HG03571 (cell line): ENCODE measurements around the gene KCNC1.

Experiments used
- ATAC-seq: cut with Tn5 transposase; IDR thresholded peaks from one replicate; pipeline ENCODE4 v1.9.1; 2021; ENCODE audit not compliant: unreplicated experiment

Gene KCNC1

DNA sequence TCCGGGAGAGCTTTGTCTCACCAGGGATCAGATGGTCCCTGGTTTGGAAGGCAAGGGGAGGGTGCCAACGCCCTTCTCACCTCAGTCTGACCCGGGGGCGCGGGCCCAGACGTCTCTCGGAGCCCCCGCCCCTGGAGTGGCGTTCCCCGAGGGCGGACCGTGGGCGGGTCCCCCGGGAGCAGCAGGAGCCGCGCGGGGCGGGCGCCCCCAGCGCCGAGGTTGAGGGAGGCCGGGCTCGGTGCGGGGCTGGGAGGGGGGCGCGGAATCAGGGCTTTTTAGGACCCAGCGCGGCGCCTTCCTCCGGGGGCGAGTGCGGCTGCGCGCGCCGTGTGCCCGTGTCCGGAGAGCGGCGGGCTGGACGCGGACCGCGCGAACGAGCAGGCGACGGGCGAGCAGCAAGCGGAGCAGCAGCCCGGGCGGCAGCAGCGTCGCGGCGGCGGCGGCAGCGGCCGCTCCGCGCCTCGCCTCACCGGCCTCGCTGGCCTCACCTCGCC is at the start of gene KCNC1:
TSS of gene KCNC1 (plus strand) at position 364 of the 494 bp plus-strand sequence. CDS start 1,222 bp downstream, outside the sequence.
- ATAC-seq: no peak

DNA sequence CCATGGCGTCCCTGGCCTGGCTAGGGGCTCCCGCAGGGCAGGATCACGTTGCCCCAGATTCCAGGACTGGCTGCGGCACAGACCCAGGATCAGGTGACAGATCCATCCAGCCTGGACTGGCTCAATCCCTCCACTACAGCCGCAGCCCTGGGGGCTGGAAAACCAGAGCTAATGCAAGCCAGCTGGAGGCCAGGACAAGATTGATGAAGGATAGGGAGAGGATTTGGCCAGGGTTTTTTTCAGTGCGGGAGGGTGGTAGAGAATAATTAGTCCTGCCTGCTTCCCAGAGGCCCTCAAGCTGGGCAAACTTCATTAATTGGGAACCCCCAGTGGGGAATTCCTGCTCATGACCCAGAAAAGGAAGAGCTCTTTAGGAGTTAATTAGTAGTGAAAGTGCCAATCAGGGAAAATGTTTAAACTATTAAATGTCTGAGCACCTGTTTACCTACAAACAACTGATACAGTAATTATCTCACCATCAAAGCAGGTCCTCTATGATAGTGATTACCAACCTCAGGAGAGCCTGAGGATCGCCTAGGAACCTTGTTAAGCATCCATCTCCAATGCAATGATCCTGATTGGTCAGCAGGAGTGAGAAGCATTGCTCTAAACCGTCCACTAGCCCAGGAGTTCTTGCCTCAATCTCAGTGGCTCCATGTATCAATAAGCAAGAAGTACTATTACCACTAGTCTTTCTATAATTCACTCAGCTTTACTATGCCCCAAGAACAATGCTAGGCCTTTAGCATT is 48.2 kb upstream of the KCNC1 start:
- no peak for ATAC-seq

GRCh38 chr11:17687946-17688670 is 46.5 kb upstream of the KCNC1 start:
- no peak for ATAC-seq

GRCh38 chr11:17691550-17691949 is 43.0 kb upstream of the KCNC1 start:
- ATAC-seq: no peak

GRCh38 chr11:17691976-17692375 is 42.6 kb upstream of the KCNC1 start:
- ATAC-seq: no peak

DNA sequence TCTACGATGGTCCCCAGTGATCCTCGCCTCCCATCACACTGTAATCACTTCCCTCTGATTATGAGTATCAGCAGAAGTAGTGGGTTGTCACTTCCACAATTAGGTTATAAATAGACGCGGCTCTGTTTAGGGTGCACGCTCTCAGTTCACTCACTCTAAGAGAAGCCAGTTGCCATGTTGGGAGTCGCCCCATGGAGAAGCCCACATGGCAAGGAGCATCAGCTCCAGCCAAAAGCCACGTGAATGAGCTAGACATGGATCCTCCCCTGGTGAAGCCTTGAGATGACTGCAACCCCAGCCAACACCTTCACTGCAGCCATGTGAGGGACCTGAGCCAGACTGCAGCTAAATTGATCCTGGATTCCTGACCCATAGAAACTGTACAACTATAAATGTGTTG is 41.6 kb upstream of the KCNC1 start:
- no peak for ATAC-seq

DNA sequence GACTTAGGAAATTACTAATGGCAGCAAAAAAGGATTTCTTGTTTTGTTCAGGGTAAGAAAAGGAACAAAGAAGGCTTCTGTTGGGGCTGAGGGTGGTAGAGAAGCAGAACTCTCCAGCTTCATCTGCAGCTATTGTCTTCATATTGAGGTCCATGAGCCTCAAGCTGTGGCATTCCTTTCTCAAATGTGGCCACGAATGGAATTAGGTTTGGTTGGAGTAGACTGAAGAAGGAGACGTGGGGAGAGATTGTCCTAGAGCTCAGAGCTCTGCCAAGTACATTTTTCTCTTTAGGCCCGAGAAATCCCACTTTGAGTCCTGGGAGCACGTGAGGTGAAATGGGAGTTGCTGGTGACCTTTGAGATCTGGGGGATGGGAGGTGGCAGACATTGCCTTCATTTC is 41.0 kb upstream of the KCNC1 start:
- ATAC-seq: no peak

DNA sequence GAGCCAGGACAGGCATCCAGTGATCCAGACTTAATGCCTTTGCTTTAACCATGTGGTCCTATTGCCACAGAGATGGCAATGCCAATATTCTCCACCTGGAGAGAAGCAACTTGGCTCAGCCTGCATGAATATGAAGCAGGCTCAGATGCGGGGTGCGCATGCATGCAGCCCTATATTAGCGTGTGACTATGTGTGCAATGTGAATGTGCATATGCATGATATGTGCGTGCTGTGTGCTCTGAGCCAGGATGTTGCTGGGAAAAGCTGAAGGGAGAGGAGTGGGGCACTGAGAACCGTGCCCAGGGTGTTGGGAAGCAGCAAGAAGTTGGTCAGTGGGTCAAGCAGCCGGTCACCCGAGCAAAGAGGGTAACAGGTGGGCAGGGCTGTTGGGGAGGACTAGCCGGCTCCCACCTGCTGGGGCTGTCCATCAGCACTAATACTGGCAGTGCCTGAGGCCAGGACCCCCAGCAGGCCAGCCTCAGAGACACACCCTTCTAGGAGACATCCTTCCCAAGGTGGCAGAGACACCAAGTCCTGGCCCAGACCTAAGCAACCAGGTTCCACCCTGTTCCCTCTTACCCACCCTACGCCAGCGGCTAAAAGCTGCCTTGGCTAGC is 40.0 kb upstream of the KCNC1 start:
- ATAC-seq: no peak

GRCh38 chr11:17695454-17696441 is 38.8 kb upstream of the KCNC1 start:
- ATAC-seq: no peak

GRCh38 chr11:17696741-17697140 is 37.8 kb upstream of the KCNC1 start:
- no peak for ATAC-seq

- no peak for ATAC-seq
Measured at GRCh38 chr11:17697175-17697949, 37.2 kb upstream of the KCNC1 start.

DNA sequence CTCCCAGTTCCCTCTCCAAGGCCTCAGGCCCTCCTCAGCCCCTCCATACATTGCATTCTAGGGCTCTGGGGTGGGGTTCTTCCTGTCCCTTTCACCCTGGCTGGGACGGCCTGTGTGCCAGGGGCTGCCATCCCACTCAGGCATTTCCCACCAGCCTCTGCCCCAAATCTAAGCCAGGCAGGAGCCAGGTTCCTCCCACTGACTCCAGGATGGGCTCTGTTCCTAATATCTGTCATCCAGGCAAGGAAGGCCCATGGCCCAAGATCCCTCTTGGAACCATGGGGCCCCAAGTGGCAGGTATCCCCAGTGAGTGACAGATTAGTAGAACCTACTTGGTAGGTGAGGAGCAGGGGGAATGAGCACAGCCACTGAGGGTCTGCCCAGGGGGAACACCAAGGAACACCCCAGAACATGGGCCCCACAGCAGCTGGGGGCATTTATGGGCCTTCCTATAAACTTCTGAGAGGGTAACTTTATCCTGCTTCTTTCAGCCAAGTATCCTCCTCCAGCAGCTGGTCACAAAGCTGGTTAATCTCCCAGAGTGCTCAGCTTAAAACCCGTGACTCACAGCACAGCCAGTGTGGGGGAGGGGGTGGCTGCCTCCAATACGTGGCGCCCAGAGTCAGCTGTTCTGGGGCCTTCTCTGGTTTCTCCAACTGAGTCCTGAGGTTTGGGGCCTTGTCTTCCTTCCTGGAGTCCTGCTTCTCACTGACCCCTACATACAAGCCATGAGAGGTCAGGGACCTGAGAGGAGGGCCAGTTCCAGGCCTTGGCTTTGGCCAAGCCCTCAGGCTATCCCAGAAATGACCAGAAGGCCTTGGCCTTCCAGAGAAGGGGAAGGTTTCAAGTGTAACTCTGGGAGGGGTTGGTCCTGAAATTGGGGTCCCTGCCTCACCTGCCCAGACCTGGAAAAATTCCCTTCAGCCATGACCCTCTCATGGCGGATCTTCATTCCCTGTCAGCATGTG is 35.1 kb upstream of the KCNC1 start:
- ATAC-seq: no peak

GRCh38 chr11:17700991-17701390 is 33.6 kb upstream of the KCNC1 start:
- ATAC-seq: no peak

- no peak for ATAC-seq
Measured at GRCh38 chr11:17702876-17703275, 31.7 kb upstream of the KCNC1 start.

- no peak for ATAC-seq
Measured at GRCh38 chr11:17703951-17704350, 30.6 kb upstream of the KCNC1 start.

- no peak for ATAC-seq
Measured at GRCh38 chr11:17707830-17708229, 26.8 kb upstream of the KCNC1 start.

DNA sequence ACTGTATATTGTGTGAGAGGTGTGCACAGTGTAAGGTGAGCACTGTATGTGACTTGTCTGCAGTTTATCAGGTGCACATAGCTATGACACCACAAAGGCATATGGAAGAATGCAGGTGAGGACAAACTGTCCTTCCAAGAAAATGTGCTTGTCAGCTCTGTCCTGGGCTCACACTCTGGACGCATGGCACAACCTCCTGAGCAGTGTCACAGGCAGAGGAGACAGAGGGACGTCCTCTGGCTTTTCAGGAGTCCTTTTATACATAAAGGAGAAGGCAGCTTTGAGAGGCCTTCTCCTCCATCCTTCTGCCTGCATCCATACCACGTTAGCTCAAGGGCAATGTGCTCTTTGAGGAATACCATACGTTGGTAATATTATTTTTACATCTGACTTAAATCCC is 22.7 kb upstream of the KCNC1 start:
- ATAC-seq: no peak

- no peak for ATAC-seq
Measured at GRCh38 chr11:17713851-17714250, 20.7 kb upstream of the KCNC1 start.

- ATAC-seq: no peak
Measured at GRCh38 chr11:17714356-17714854, 20.2 kb upstream of the KCNC1 start.
